ENCODE measurements around the gene MYO5B. TPM values are rescaled to one million over a fixed set of nuclear protein-coding genes. Genes with fewer than 3 reads are reported as not detected.

Gene MYO5B
- polyA plus RNA-seq, 1 of the 3 experiments (the other 2 are of a cell fraction), result 1.3 TPM

DNA sequence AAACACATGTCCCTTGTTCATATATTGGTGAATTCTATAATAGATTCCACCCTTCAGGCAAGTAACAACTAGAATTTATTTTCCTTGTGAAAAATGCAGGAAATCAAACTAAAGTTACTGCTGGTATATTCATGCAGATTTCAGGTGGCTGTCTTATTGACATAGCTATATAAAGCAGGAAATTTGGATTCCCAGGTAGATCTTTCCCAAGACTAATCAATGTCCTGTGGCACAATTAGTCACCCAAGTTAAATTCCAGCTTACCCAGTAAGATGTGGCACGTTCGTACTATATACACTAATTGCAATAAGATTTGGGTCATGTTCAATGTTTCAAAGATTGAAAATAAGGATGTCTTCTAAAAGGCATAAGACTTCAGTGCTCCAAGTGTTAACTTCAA is 42.0 kb downstream of the MYO5B start:
- H3K4me2 ChIP-seq, result no peak overlapping the region
- no peaks in the 10 kb centered on the region for H3K27me3 ChIP-seq (ENCODE audit: insufficient read depth)
- H3K9ac ChIP-seq, result no peak overlapping the region
- CTCF ChIA-PET, result no interaction called here
- WGBS (ENCODE audit: low lambda C conversion rate), result 68% methylated on average over 2 of the region's 2 CpGs
- H3K79me2 ChIP-seq (ENCODE audit: insufficient read depth), result no peaks in the 10 kb centered on the region
- H3K36me3 ChIP-seq (replicated peaks in 1 of 2; ENCODE audit: control insufficient read depth in 1 of 2, insufficient read depth in 2 of 2, low read length in 1 of 2), result no peaks in the 10 kb centered on the region
- no peak overlapping the region for H2AFZ ChIP-seq (ENCODE audit: low read depth)
- H3K9me2 ChIP-seq, result no peaks in the 10 kb centered on the region
- DNase-seq, result no peak
- H3K4me3 ChIP-seq (ENCODE audit: low read depth in 2 of 2, low read length in 1 of 2), result no peak overlapping the region
- POLR2A ChIA-PET, result no interaction called here
- H3K9me3 ChIP-seq, result no peaks in the 10 kb centered on the region
- TF ChIP-seq FOXJ3 (CRISPR knock-in tag; IDR thresholded peaks at IDR 0.05) (no peak), GABPA (IDR thresholded peaks at IDR 0.05; ENCODE audit: low read depth) (no peak), FOXM1 (IDR thresholded peaks at IDR 0.05; ENCODE audit: low read depth) (no peak), NRF1 (IDR thresholded peaks at IDR 0.05; ENCODE audit: low read depth, low read length) (no peak), RAD21 (IDR thresholded peaks at IDR 0.05; ENCODE audit: low read length) (no peak)
- no peaks in the 10 kb centered on the region for H4K20me1 ChIP-seq (ENCODE audit: insufficient read depth)
- H3K27ac ChIP-seq (ENCODE audit: low read depth in 2 of 2, low read length in 1 of 2), result no peak overlapping the region
- no peaks in the 10 kb centered on the region for H3F3A ChIP-seq (replicated peaks; ENCODE audit: insufficient read depth)
- H3K4me1 ChIP-seq (ENCODE audit: control insufficient read depth in 1 of 2, insufficient read depth in 2 of 2, low read depth in 1 of 2, low read length in 1 of 2), result no peaks in the 10 kb centered on the region

DNA sequence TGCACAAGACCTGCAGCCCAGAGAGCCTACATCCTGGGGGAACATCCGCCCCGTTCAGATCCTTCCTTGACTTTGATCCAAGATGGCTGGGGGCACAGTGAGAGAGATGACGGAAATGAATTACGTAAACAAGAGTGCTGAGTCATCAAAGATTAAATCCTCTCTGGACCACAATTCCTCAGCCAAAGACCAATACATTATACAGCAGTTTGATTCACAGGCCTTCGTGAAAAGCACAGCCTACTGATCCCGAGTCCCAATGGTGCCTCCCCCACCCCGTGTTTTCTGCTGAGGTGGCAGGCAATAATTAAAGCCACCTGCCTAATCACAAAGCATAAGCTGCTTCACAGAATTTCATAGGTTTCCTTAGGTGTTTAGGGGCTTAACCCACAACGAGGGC is 43.0 kb downstream of the MYO5B start:
- no peaks in the 10 kb centered on the region for H3K36me3 ChIP-seq (replicated peaks in 1 of 2; ENCODE audit: control insufficient read depth in 1 of 2, insufficient read depth in 2 of 2, low read length in 1 of 2)
- 40% methylated on average over 8 of the region's 8 CpGs for WGBS (ENCODE audit: low lambda C conversion rate)
- no peaks in the 10 kb centered on the region for H3F3A ChIP-seq (replicated peaks; ENCODE audit: insufficient read depth)
- TF ChIP-seq RAD21 (IDR thresholded peaks at IDR 0.05; ENCODE audit: low read length), result no peak
- no peak for TF ChIP-seq YY1 (IDR thresholded peaks at IDR 0.05; ENCODE audit: low read depth)
- TF ChIP-seq, protein P1, sequence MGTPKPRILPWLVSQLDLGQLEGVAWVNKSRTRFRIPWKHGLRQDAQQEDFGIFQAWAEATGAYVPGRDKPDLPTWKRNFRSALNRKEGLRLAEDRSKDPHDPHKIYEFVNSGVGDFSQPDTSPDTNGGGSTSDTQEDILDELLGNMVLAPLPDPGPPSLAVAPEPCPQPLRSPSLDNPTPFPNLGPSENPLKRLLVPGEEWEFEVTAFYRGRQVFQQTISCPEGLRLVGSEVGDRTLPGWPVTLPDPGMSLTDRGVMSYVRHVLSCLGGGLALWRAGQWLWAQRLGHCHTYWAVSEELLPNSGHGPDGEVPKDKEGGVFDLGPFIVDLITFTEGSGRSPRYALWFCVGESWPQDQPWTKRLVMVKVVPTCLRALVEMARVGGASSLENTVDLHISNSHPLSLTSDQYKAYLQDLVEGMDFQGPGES (IDR thresholded peaks at IDR 0.05; ENCODE audit: low read depth, low read length), result no peak
- TF ChIP-seq RXRA (IDR thresholded peaks at IDR 0.05; ENCODE audit: borderline replicate concordance, low read depth), result no peak
- no peak for TF ChIP-seq SIN3A (IDR thresholded peaks at IDR 0.05; ENCODE audit: borderline replicate concordance, low read depth, low read length)
- no peak for TF ChIP-seq EP300 (IDR thresholded peaks at IDR 0.05; ENCODE audit: borderline replicate concordance in 1 of 2, low read depth in 1 of 2, low read length in 1 of 2)
- no peak for TF ChIP-seq NRF1 (IDR thresholded peaks at IDR 0.05; ENCODE audit: low read depth, low read length)
- TF ChIP-seq, protein P2, sequence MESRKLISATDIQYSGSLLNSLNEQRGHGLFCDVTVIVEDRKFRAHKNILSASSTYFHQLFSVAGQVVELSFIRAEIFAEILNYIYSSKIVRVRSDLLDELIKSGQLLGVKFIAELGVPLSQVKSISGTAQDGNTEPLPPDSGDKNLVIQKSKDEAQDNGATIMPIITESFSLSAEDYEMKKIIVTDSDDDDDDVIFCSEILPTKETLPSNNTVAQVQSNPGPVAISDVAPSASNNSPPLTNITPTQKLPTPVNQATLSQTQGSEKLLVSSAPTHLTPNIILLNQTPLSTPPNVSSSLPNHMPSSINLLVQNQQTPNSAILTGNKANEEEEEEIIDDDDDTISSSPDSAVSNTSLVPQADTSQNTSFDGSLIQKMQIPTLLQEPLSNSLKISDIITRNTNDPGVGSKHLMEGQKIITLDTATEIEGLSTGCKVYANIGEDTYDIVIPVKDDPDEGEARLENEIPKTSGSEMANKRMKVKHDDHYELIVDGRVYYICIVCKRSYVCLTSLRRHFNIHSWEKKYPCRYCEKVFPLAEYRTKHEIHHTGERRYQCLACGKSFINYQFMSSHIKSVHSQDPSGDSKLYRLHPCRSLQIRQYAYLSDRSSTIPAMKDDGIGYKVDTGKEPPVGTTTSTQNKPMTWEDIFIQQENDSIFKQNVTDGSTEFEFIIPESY (IDR thresholded peaks at IDR 0.05; ENCODE audit: borderline replicate concordance, low read depth), result no peak
- no peak for TF ChIP-seq REST (IDR thresholded peaks at IDR 0.05; ENCODE audit: low read depth, low read length)
- TF ChIP-seq USF2 (IDR thresholded peaks at IDR 0.05; ENCODE audit: borderline replicate concordance, low read depth, low read length), result no peak
- TF ChIP-seq, protein P3, sequence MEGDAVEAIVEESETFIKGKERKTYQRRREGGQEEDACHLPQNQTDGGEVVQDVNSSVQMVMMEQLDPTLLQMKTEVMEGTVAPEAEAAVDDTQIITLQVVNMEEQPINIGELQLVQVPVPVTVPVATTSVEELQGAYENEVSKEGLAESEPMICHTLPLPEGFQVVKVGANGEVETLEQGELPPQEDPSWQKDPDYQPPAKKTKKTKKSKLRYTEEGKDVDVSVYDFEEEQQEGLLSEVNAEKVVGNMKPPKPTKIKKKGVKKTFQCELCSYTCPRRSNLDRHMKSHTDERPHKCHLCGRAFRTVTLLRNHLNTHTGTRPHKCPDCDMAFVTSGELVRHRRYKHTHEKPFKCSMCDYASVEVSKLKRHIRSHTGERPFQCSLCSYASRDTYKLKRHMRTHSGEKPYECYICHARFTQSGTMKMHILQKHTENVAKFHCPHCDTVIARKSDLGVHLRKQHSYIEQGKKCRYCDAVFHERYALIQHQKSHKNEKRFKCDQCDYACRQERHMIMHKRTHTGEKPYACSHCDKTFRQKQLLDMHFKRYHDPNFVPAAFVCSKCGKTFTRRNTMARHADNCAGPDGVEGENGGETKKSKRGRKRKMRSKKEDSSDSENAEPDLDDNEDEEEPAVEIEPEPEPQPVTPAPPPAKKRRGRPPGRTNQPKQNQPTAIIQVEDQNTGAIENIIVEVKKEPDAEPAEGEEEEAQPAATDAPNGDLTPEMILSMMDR (IDR thresholded peaks at IDR 0.05), result no peak
- H2AFZ ChIP-seq (ENCODE audit: low read depth), result no peak overlapping the region
- ChIA-PET POLR2A (no interaction called here), CTCF (no interaction called here)
- no peaks in the 10 kb centered on the region for H3K27me3 ChIP-seq (ENCODE audit: insufficient read depth)
- H3K9me3 ChIP-seq, result no peaks in the 10 kb centered on the region
- H3K9me2 ChIP-seq, result no peaks in the 10 kb centered on the region
- H3K4me2 ChIP-seq, result no peak overlapping the region
- H3K27ac ChIP-seq (ENCODE audit: low read depth in 2 of 2, low read length in 1 of 2), result no peak overlapping the region
- no peaks in the 10 kb centered on the region for H4K20me1 ChIP-seq (ENCODE audit: insufficient read depth)
- H3K4me1 ChIP-seq (ENCODE audit: control insufficient read depth in 1 of 2, insufficient read depth in 2 of 2, low read depth in 1 of 2, low read length in 1 of 2), result no peaks in the 10 kb centered on the region
- H3K4me3 ChIP-seq (ENCODE audit: low read depth in 2 of 2, low read length in 1 of 2), result no peak overlapping the region
- H3K9ac ChIP-seq, result no peak overlapping the region
- no peak for DNase-seq
- H3K79me2 ChIP-seq (ENCODE audit: insufficient read depth), result no peaks in the 10 kb centered on the region

Data from SK-N-SH (cell line).